ENCODE data around the gene ANKRD22.

DNA sequence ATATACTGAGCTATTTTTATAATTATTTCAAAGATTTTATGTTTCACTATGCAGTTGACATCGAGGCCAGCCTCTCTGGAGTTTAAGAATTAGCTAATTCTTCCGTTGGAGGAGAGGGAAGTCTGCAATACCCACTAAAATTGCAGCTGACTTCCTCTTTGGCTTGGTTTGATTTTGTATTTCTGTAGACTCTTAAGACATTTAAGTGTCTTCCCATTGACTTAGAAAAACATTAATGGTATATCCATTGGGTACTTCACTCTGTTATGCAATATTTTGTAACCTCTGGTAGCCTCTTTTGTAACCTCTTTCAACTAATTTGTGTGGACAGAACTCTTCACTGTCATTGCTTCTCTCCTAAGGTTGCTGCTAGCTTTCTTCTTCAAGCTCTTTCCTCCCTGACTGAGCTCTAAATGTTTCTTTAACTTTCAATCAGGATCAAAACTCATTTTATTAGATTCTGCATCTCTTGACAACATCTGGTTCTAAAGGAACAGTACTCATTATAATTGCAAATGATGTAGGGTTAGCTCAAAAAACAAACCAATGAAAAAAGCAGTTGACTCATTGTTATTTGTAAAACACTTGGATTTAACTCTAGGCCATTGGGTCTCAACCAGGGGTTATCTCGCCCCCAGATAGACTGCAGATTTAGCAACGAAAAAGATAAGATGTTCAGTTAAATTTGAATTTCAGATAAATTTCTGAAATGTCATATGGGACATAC is 1.7 kb upstream of the ANKRD22 start:
- TF ChIP-seq, protein P1, sequence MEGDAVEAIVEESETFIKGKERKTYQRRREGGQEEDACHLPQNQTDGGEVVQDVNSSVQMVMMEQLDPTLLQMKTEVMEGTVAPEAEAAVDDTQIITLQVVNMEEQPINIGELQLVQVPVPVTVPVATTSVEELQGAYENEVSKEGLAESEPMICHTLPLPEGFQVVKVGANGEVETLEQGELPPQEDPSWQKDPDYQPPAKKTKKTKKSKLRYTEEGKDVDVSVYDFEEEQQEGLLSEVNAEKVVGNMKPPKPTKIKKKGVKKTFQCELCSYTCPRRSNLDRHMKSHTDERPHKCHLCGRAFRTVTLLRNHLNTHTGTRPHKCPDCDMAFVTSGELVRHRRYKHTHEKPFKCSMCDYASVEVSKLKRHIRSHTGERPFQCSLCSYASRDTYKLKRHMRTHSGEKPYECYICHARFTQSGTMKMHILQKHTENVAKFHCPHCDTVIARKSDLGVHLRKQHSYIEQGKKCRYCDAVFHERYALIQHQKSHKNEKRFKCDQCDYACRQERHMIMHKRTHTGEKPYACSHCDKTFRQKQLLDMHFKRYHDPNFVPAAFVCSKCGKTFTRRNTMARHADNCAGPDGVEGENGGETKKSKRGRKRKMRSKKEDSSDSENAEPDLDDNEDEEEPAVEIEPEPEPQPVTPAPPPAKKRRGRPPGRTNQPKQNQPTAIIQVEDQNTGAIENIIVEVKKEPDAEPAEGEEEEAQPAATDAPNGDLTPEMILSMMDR (IDR thresholded peaks at IDR 0.05), result no peak
- TF ChIP-seq POLR2A (IDR thresholded peaks at IDR 0.05) (no peak), POLR2AphosphoS5 (IDR thresholded peaks at IDR 0.05) (no peak)

Data from upper lobe of left lung (tissue), 4 donors.